ENCODE data around the gene CHERP.
"Not testable (repeated sequence)": the region's sequence is repeated elsewhere in the genome, so short reads cannot be mapped to it uniquely, and the experiment has no call there.

The CHERP gene

GRCh38 chr19:16575861-16576689 lies 33.8 kb upstream of the CHERP start:
- DNase-seq: no peak

GRCh38 chr19:16575282-16575681 lies 33.0 kb upstream of the CHERP start:
- no peak for DNase-seq

GRCh38 chr19:16573925-16574324 lies 31.7 kb upstream of the CHERP start:
- no peak for DNase-seq

- no peak for DNase-seq
Measured at GRCh38 chr19:16573296-16573695, 31.1 kb upstream of the CHERP start.

- peak; percentile 100 for DNase-seq
Measured at GRCh38 chr19:16572332-16573211, 30.3 kb upstream of the CHERP start, which contains the start of gene SLC35E1. Gene SLC35E1, minus strand, starts transcription at chr19:16572415. Its CDS starts 51 bp downstream, at chr19:16572364.

- DNase-seq: peak; percentile 61
Measured at GRCh38 chr19:16571822-16572331, 29.6 kb upstream of the CHERP start.

- DNase-seq: peak; percentile 55
Measured at GRCh38 chr19:16571283-16571682, 29.0 kb upstream of the CHERP start.

GRCh38 chr19:16569609-16570320 lies 27.5 kb upstream of the CHERP start:
- no peak for DNase-seq

GRCh38 chr19:16566702-16567101 lies 24.5 kb upstream of the CHERP start:
- DNase-seq: no peak

- DNase-seq: no peak
Measured at GRCh38 chr19:16566161-16566560, 23.9 kb upstream of the CHERP start.

GRCh38 chr19:16564842-16565241 lies 22.6 kb upstream of the CHERP start:
- DNase-seq: no peak

- DNase-seq: no peak
Measured at GRCh38 chr19:16562608-16563025, 20.4 kb upstream of the CHERP start.

GRCh38 chr19:16561382-16561781 lies 19.1 kb upstream of the CHERP start:
- DNase-seq: no peak

- DNase-seq: no peak
Measured at GRCh38 chr19:16559780-16560276, 17.6 kb upstream of the CHERP start.

GRCh38 chr19:16554776-16555175 lies 12.5 kb upstream of the CHERP start:
- no peak for DNase-seq

- DNase-seq: not testable (repeated sequence)
Measured at GRCh38 chr19:16551902-16552301, 9.7 kb upstream of the CHERP start.

- no peak for DNase-seq
Measured at GRCh38 chr19:16548956-16549355, 6.7 kb upstream of the CHERP start.

- DNase-seq: no peak
Measured at GRCh38 chr19:16544473-16545231, 2.4 kb upstream of the CHERP start.

- DNase-seq: not testable (repeated sequence)
Measured at GRCh38 chr19:16543734-16544133, 1.5 kb upstream of the CHERP start.

GRCh38 chr19:16542910-16543472 lies 754 bp upstream of the CHERP start:
- DNase-seq: no peak

GRCh38 chr19:16541526-16542044 lies 652 bp downstream of the CHERP start:
- no peak for DNase-seq

Data from 8988T (cell line).